Fibroblast of lung (primary cell): Measurements from ENCODE around the gene PLAC1.

Source experiments
- CTCF ChIP-seq, 2 donors: IDR thresholded peaks in 1 of 2; conservative IDR thresholded peaks in 1 of 2; 1 replicate in 1 of 2; 2 replicates in 1 of 2; pipeline ENCODE4 v1.5.1; 2011 to 2012; ENCODE audit warnings: low read length in 2 of 2, control low read depth in 1 of 2, inconsistent platforms in 1 of 2, low read depth in 1 of 2, mild to moderate bottlenecking in 1 of 2
- EZH2 ChIP-seq: IDR thresholded peaks from 2 replicates; pipeline ENCODE4 v1.5.1; 2012; ENCODE audit warnings: low read length, control low read depth, mild to moderate bottlenecking; ENCODE audit errors: missing control alignments

DNA sequence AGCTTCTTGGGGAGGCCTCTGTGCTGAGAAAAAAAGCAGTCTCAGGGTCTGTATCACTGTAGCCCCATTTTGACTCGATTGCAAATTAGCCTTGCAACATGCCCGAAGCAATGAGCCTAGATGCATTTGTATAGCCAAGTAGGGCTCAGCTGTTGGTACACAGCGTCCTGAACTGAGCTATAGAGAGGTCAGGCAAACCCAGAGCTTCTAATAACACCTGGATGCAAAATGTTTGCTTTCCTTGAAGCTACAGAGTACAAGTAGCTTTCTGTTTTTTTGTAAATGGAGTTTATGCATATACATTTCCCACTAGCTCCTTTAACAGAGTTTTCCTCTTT lies 87.8 kb downstream of the PLAC1 start:
- no peak for TF ChIP-seq EZH2
- no peak for TF ChIP-seq CTCF (conservative IDR thresholded peaks at IDR 0.05 in 1 of 2, IDR thresholded peaks at IDR 0.05 in 1 of 2; ENCODE audit: low read depth in 1 of 2, low read length in 2 of 2)
